Hepatocyte (in vitro differentiated cells): ENCODE measurements around the gene TOB1. TPM values are rescaled to one million over a fixed set of nuclear protein-coding genes. Genes with fewer than 3 reads are reported as not detected.

Experiments
- DNase-seq: peaks from one replicate; pipeline ENCODE4 v3.0.0-alpha.2; 2016; ENCODE audit warnings: low spot score
- H2AFZ ChIP-seq: fragments of 200-600 bp; sonication (generic); 2 replicates; pipeline ENCODE4 v1.6.0; 2016; ENCODE audit warnings: antibody characterized with exemption, mild to moderate bottlenecking
- H3K27ac ChIP-seq: fragments of 200-600 bp; sonication (generic); 2 replicates; pipeline ENCODE4 v1.5.1; 2016; ENCODE audit warnings: mild to moderate bottlenecking
- H3K27me3 ChIP-seq: fragments of 200-600 bp; sonication (generic); 2 replicates; pipeline ENCODE4 v1.6.1; 2016
- H3K36me3 ChIP-seq: fragments of 200-600 bp; sonication (generic); replicated peaks from 2 replicates; pipeline ENCODE4 v1.5.1; 2016; ENCODE audit warnings: low read depth; ENCODE audit not compliant: insufficient read depth
- H3K4me1 ChIP-seq: fragments of 200-600 bp; sonication (generic); 2 replicates; pipeline ENCODE4 v1.5.1; 2016; ENCODE audit warnings: mild to moderate bottlenecking, moderate library complexity; ENCODE audit not compliant: insufficient read depth
- H3K4me2 ChIP-seq: fragments of 200-600 bp; sonication (generic); 2 replicates; pipeline ENCODE4 v1.6.0; 2016
- H3K4me3 ChIP-seq: fragments of 200-600 bp; sonication (generic); 2 replicates; pipeline ENCODE4 v1.5.1; 2016; ENCODE audit warnings: mild to moderate bottlenecking
- H3K79me2 ChIP-seq: fragments of 200-600 bp; sonication (generic); 2 replicates; pipeline ENCODE4 v1.6.0; 2017; ENCODE audit warnings: mild to moderate bottlenecking
- H3K9me2 ChIP-seq: fragments of 200-600 bp; sonication (generic); replicated peaks from 2 replicates; pipeline ENCODE4 v1.6.0; 2017; ENCODE audit warnings: mild to moderate bottlenecking; ENCODE audit not compliant: insufficient read depth
- H3K9me3 ChIP-seq: fragments of 200-600 bp; sonication (generic); 2 replicates; pipeline ENCODE4 v1.5.1; 2016; ENCODE audit warnings: low read depth, mild to moderate bottlenecking
- H4K20me1 ChIP-seq: fragments of 200-600 bp; sonication (generic); 2 replicates; pipeline ENCODE4 v1.6.0; 2016; ENCODE audit warnings: mild to moderate bottlenecking; ENCODE audit not compliant: insufficient read depth, poor library complexity, severe bottlenecking
- EZH2 ChIP-seq: fragments of 200-600 bp; sonication (generic); IDR thresholded peaks from 2 replicates; pipeline ENCODE4 v1.6.1; 2016; ENCODE audit warnings: antibody characterized with exemption, mild to moderate bottlenecking, borderline replicate concordance
- EZH2phosphoT487 ChIP-seq: fragments of 200-600 bp; sonication (generic); IDR thresholded peaks from one replicate; pipeline ENCODE4 v1.6.1; 2018; ENCODE audit warnings: antibody characterized with exemption, mild to moderate bottlenecking, low read depth, moderate library complexity; ENCODE audit not compliant: unreplicated experiment, severe bottlenecking
- WGBS: methylation state at CpG from one replicate; pipeline ENCODE4 v1.1.6; 2016; ENCODE audit warnings: low lambda C conversion rate; ENCODE audit errors: missing lambda C conversion rate; 5-methylcytosine and 5-hydroxymethylcytosine counted together
- polyA plus RNA-seq: library from polyadenylated mRNA; unstranded; fragments of >200 nt; fragmentation: Nextera tagmentation; extraction: Ambion mirVana; gene quantifications from 2 replicates; pipeline ENCODE4 v1.2.1, GENCODE V29; 2016
- total RNA-seq: library from RNA; depleted of rRNA; stranded (reverse); fragments of >200 nt; gene quantifications from 2 replicates; pipeline ENCODE4 v1.2.3, GENCODE V29; 2014
- TF ChIP-seq, protein P1 (sequence below): fragments of 200-600 bp; sonication (generic); IDR thresholded peaks from 2 replicates; pipeline ENCODE4 v1.5.1; 2016; ENCODE audit warnings: antibody characterized with exemption, mild to moderate bottlenecking; ENCODE audit not compliant: poor library complexity

Gene TOB1
- total and polyA plus RNA-seq, 2 experiments from 2014 or later: 43.2 to 52.1 TPM

DNA sequence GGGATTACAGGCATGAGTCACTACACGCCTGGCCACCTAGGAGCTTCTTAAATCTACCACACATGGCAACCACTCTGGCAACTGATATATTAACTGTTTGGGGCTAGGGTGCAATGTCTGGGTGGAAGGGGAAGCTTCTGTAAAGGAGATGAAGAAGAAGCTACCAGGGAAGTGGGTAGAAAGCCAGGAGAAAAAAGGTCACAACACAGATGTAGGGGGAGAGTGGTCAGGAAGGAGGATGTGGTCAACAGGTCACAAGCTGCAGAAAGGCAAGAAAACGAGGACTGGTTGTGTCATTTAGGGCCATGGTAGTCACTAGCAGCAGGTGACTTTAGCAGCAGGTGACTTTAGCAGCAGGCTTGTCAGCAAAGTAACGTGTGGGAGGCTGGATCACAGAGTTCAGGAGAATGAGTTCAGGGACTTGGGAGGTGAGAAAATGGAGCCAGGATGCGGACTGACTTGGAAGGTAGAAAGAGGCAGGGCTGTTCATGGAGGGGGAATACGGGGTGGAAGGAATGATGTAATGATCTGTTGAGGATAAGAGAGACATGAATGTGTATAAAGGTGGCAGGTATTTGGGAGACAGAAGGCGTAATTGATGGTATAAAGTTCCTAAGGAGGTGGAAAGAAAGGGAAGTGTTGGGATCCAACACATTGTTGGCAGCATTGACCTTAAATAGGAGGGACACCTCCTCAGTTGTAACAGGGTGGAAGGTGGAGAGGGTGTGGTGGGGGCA, 47.1 kb downstream of the TOB1 start:
- Histone ChIP-seq H3K27me3 (no peaks in the 10 kb centered on the region), H3K4me1 (peaks cover 4% of the 10 kb centered on the region), H3K79me2 (no peaks in the 10 kb centered on the region), H3K27ac (no peak overlapping the region), H3K4me2 (no peak overlapping the region), H3K4me3 (no peak overlapping the region), H4K20me1 (no peaks in the 10 kb centered on the region), H3K36me3 (no peaks in the 10 kb centered on the region), H2AFZ (no peak overlapping the region), H3K9me2 (no peaks in the 10 kb centered on the region), H3K9me3 (no peaks in the 10 kb centered on the region)
- DNase-seq: no peak
- WGBS: 72% methylated on average over 6 of the region's 6 CpGs
- TF ChIP-seq EZH2 (no peak), EZH2phosphoT487 (no peak)
- TF ChIP-seq, protein P1, sequence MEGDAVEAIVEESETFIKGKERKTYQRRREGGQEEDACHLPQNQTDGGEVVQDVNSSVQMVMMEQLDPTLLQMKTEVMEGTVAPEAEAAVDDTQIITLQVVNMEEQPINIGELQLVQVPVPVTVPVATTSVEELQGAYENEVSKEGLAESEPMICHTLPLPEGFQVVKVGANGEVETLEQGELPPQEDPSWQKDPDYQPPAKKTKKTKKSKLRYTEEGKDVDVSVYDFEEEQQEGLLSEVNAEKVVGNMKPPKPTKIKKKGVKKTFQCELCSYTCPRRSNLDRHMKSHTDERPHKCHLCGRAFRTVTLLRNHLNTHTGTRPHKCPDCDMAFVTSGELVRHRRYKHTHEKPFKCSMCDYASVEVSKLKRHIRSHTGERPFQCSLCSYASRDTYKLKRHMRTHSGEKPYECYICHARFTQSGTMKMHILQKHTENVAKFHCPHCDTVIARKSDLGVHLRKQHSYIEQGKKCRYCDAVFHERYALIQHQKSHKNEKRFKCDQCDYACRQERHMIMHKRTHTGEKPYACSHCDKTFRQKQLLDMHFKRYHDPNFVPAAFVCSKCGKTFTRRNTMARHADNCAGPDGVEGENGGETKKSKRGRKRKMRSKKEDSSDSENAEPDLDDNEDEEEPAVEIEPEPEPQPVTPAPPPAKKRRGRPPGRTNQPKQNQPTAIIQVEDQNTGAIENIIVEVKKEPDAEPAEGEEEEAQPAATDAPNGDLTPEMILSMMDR: no peak

DNA sequence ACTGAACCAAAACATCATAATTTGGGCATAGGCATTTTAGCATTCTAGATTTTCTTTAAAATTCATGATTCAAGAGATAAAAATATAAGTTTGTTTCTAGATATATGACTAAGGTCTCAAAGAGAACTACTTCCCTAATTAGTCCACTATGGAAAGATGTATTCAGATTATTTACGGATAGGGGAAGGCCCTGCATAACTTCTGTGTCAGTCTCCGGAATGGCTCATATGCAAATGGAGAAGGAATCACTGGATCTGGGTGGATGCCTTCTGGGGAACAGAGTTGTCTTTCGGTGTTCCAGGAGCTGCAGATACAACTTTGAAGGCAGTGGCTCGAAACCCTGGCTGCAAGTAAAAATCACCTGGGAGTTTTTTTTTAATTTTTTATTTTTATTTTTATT, 47.9 kb downstream of the TOB1 start:
- Histone ChIP-seq H3K27ac (no peak overlapping the region), H3K27me3 (no peaks in the 10 kb centered on the region), H4K20me1 (no peaks in the 10 kb centered on the region), H3K4me1 (peaks cover 4% of the 10 kb centered on the region), H3K79me2 (no peaks in the 10 kb centered on the region), H3K9me2 (no peaks in the 10 kb centered on the region), H2AFZ (no peak overlapping the region), H3K4me2 (no peak overlapping the region), H3K9me3 (no peaks in the 10 kb centered on the region), H3K36me3 (no peaks in the 10 kb centered on the region), H3K4me3 (no peak overlapping the region)
- TF ChIP-seq EZH2 (no peak), EZH2phosphoT487 (no peak)
- TF ChIP-seq, protein P1: no peak
- DNase-seq: no peak
- WGBS: 86% methylated on average over 4 of the region's 4 CpGs

DNA sequence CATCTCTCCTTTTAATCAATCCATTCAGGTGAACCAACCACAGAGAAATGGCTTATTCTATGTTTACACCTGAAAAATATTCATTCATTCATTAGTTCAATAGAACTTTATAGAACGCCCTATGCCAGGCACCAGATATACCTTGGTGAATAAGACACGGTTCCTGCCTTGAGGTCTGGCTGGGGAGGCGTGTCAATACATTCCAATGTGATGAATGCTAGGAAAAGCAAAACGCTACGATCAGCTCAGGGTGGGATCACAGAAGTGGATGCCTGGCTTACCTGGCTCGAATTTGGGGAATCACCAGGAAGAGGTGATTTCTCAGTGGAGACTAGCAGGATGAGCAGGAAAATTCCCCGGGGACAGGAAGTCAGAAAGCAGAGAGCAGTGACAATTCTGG, 48.3 kb downstream of the TOB1 start:
- no peaks in the 10 kb centered on the region for H3K9me2 ChIP-seq
- H3K4me1 ChIP-seq: peaks cover 4% of the 10 kb centered on the region
- 44% methylated on average over 7 of the region's 7 CpGs for WGBS
- no peak overlapping the region for H3K4me3 ChIP-seq
- H3K27ac ChIP-seq: no peak overlapping the region
- no peak overlapping the region for H2AFZ ChIP-seq
- no peaks in the 10 kb centered on the region for H3K79me2 ChIP-seq
- DNase-seq: no peak
- H4K20me1 ChIP-seq: no peaks in the 10 kb centered on the region
- H3K9me3 ChIP-seq: no peaks in the 10 kb centered on the region
- no peaks in the 10 kb centered on the region for H3K27me3 ChIP-seq
- TF ChIP-seq EZH2phosphoT487 (no peak), EZH2 (no peak)
- TF ChIP-seq, protein P1: no peak
- no peak overlapping the region for H3K4me2 ChIP-seq
- no peaks in the 10 kb centered on the region for H3K36me3 ChIP-seq
